Activated naive CD4-positive, alpha-beta T cell (primary cell): ENCODE data around the gene CNN3.

Source experiments
- DNase-seq, 4 experiments: peaks; one replicate each; lab custom pipeline; 2025; lab: John Stamatoyannopoulos, UW

The CNN3 gene

DNA sequence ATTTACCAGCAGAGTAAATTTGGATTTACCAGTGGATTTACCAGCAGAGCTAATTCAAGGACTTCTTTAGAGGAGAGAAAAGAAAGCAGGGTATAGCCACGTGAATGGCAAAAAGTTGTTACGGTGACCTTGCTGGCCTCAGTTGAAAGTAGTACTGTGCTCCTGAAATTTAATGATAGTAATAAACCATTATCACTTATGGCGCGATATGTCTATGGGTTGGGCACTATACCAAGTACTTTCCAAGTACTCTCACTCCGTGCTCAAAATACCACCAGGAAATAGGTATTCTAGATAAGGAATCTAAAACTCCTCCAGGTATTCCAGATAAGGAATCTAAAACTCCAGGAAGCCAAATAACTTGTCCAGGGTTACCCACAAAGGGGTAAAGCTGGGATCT lies 70.9 kb downstream of the CNN3 start:
- DNase-seq: no peak

DNA sequence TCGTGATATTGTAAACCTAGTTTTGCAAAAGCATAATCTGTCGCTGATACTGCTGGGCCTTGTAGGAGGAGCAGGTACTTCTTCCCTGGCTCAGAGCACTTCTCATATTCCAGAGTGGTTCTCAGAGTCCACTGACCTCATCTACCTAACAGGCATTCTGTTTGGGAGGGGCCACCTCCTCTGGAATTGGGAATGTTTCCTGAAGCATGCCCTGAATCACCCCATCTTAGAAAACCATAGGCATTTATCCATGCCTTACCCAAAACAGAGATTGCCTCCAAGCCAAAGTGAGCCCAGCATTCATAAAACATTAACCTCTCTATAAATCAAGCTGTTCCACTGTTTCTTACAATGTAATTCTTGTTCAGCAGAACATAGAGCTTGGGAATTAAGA lies 71.6 kb downstream of the CNN3 start:
- no peak for DNase-seq

DNA sequence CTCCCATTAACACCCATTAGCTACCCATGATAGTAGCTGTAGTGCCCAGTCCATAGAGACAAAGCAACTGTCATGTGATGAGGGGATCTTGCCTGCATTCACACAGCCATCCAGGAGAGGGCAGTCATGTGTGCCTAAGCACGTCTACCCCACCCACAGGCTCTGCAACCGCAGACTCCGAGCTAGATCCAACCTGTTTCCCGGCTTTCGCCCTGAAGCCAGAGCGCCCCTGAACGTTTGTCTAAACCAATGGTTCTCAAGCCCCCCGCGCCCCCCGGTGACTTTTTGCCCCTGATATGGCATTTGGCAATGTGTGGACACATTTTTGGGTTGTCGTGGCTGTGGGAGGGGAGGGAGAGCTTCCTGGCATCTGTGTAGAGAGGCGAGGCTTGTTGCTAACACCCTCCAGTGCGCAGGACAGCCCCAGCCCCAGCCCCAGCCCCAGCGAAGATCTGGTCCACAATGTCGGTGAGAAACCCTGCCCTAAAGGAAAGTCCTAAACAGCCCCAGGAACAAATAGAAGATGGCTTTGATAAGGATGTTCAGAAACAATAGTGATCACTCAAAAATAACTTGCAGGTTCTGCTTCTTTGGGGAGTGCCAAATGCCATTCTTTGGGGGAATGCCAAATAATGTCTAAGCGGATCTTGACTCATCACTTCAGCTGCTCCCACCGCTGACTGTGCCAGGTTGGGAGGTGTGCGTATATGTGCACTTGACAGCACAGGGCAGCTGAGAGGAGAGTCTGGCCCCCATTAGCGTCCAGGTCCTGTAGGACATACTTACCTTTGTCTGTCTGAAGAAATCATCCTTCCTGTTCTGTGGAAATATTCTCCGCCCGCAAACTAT lies 72.2 kb downstream of the CNN3 start:
- peak; percentile 26 to 54 (median 41) for DNase-seq

DNA sequence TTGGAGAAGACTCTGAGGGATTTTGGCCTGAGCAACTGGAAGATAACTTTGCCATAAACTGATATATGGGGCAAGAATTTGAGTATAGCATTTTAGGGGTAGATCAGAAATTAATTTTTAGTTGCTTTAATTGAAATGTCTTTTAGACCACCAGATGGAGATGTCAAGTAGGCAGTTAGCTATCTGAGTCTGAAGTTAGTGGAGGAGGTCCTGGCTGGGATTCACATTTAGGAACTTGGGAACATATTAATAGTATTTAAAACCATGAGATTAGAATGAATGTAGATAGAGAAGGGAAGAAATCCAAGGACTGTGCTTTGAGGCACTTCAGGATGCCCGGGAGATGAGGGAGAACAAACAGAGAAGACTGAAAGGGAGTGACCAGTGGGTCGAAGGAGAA lies 74.1 kb downstream of the CNN3 start:
- no peak for DNase-seq

- DNase-seq: no peak
Measured at GRCh38 chr1:94851571-94851970, 75.3 kb downstream of the CNN3 start.
